Activated naive CD4-positive, alpha-beta T cell treated with Interleukin-2 at 50 U/mL for 16 hours (primary cell): Measurements from ENCODE around the gene REM1.

ENCODE experiments used
- DNase-seq: peaks from one replicate; pipeline ENCODE4 v3.0.0-alpha.2; 2020

The REM1 gene

DNA sequence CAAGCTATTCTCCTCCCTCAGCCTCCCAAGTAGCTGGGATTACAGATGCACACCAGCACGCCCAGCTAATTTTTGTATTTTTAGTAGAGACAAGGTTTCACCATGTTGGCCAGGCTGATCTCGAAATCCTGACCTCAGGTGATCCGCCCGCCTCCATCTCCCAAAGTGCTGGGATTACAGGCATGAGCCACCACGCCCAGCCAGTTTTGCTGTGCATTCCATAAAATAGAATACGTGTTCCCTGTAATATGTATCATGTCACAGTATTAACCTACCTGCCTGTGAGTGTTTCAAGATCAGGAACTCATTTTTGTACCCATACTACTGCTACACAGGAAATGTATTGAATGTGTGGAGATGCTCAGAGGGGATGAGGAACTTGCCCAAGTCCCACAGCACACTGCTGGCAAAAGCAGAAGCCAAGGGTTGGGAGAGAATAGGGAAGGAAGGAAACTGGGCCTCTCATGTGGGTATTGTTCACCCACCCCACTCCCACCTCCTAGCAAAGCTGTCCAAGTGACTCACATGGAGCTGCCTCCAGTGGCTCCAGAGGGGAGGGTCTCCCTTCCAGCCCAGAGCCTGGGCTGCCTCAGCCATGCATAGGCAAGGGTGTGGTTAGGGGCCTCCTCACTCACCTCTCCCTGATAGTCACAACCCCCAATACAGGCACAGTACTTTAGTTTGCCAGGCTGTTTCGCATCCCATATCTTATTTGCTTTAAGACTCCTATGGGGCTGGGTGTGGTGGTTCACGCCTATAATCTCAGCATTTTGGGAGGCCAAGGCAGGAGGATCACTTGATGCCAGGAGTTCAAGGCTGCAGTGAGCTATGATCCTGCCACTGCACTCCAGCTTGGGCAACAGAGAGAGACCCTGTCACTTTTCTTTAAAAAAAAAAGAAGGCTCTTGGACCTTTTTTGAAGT, 48.5 kb downstream of the REM1 start:
- no peak for DNase-seq

DNA sequence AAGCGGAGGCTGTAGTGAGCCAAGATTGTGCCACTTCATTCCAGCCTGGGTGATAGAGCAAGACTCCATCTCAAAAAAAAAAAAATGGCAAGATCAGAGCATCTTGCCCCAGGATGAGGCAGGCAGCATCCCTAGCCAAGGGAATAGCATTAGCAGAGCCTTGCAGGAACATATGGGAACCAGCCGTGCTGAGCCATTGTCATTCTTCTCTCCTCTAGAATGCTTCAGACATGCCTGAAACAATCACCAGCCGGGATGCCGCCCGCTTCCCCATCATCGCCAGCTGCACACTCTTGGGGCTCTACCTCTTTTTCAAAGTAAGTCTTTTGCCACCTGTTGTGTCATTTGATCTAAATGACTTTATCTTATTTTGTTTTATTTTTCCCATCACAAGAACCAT, 52.2 kb downstream of the REM1 start:
- no peak for DNase-seq
